ENCODE results near the gene MTCL1.

MTCL1 gene

DNA sequence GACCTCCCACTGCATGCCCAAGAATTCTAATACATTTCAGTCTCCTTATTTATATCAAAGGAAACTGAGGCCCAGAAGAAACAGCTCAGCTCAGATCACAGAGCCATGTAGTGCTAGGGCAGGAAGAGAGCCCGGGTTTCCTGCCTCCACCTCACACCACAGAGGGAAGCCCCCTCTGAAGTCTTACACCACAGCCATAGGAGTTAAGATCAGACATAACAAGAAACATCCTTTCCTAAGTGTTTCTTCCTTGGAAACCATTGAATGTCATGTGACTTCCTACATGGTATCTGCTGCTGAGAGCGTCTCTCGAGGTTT, 102.1 kb downstream of the MTCL1 start:
- TF ChIP-seq CTCF (IDR thresholded peaks at IDR 0.05; ENCODE audit: insufficient read depth, missing control alignments), result no peak
- no peak for FAIRE-seq
- no peak for DNase-seq (ENCODE audit: insufficient read length, low spot score)

- FAIRE-seq (no peak), DNase-seq (ENCODE audit: insufficient read length, low spot score) (no peak)
- no peak for TF ChIP-seq CTCF (IDR thresholded peaks at IDR 0.05; ENCODE audit: insufficient read depth, missing control alignments)
Measured at GRCh38 chr18:8808001-8808400, 102.6 kb downstream of the MTCL1 start.

DNA sequence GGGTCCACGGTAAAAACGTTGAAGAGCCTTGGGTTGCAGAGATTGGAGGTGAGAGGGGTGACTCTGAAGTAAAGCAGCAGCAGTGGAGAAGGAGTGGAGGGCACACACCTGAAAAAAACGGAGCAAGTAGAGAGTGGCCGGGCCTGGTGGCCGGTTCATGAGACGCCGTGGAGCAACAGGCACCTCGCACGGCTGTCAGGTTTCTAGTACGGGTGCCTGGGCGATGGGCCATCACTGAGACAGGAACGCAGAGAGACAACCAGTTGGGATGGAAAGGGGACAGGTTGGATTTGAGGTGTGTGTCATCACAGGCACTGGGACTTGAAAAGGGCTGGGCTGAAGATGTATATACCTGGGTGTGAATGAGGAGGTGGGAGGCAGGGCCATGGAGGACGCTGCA, 104.2 kb downstream of the MTCL1 start:
- TF ChIP-seq CTCF (IDR thresholded peaks at IDR 0.05; ENCODE audit: insufficient read depth, missing control alignments), result no peak
- DNase-seq (ENCODE audit: insufficient read length, low spot score), result no peak
- FAIRE-seq, result no peak

DNA sequence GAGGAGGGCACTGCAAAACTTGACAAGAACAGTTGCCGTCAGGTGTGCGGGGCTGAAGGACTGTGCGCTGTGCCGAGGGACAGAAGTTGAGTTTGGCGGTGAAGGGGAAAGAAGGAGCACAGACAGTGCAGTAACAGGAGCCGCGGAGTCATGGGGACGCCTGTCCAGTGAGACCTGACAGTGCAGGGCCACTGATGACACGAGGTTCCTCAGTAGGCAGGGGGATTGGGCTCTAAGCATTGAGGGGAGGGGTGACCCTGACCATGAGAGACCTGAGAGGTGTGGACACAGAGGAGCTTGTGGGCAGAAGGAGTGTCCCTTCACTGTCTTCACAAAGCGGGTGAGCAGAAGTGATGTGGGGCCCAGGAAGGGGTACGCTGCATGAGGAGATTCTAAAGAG, 104.8 kb downstream of the MTCL1 start:
- DNase-seq (ENCODE audit: insufficient read length, low spot score) (no peak), FAIRE-seq (no peak)
- TF ChIP-seq CTCF (IDR thresholded peaks at IDR 0.05; ENCODE audit: insufficient read depth, missing control alignments), result no peak

GRCh38 chr18:8811115-8811514, 105.8 kb downstream of the MTCL1 start:
- no peak for FAIRE-seq
- DNase-seq (ENCODE audit: insufficient read length, low spot score), result no peak
- no peak for TF ChIP-seq CTCF (IDR thresholded peaks at IDR 0.05; ENCODE audit: insufficient read depth, missing control alignments)

DNA sequence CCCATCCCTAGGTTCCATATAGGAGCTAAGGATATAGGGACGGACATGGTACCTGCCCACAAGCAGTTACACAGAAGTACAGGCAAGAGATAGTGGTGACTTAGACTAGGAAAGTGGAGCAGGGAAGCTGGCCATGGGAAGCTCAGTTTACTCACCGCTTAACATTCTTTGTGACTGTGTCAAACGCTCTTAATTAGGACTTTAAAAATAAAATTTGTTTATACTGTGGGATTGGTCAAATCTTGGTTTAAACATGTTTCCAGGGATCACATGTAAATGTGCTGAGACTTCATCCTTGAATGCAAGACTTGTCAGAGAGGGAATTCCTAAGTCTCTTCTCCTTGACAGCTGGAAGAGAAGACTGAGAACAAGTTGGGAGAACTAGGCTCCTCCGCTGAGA, 107.3 kb downstream of the MTCL1 start:
- no peak for DNase-seq (ENCODE audit: insufficient read length, low spot score)
- no peak for TF ChIP-seq CTCF (IDR thresholded peaks at IDR 0.05; ENCODE audit: insufficient read depth, missing control alignments)
- no peak for FAIRE-seq

DNA sequence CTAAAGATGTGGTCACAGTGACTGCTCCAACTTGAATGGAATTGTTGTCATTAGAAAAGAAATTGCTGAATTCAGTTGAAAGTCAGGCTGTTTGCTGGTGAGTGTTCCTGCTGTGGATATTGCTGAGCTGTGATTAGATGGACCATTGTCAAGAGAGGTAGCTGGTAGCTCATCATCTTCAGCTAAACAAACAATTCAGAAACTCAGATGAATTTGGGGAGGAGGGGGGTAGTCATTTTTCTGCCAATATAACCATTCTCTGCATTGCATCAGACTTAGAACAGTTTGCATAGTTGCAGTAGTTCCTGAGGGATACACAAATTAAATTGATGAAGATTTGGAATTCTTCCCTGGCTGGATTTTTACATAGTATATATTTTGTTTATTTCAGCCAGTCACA, 108.3 kb downstream of the MTCL1 start:
- DNase-seq (ENCODE audit: insufficient read length, low spot score), result no peak
- FAIRE-seq, result no peak
- no peak for TF ChIP-seq CTCF (IDR thresholded peaks at IDR 0.05; ENCODE audit: insufficient read depth, missing control alignments)
